ENCODE data around the gene SENP1.
A peak's percentile ranks its signal among the peaks of the same experiment; 100 is the strongest.
"Not testable (repeated sequence)": the region's sequence is repeated elsewhere in the genome, so short reads cannot be mapped to it uniquely, and the experiment has no call there.

Gene SENP1

DNA sequence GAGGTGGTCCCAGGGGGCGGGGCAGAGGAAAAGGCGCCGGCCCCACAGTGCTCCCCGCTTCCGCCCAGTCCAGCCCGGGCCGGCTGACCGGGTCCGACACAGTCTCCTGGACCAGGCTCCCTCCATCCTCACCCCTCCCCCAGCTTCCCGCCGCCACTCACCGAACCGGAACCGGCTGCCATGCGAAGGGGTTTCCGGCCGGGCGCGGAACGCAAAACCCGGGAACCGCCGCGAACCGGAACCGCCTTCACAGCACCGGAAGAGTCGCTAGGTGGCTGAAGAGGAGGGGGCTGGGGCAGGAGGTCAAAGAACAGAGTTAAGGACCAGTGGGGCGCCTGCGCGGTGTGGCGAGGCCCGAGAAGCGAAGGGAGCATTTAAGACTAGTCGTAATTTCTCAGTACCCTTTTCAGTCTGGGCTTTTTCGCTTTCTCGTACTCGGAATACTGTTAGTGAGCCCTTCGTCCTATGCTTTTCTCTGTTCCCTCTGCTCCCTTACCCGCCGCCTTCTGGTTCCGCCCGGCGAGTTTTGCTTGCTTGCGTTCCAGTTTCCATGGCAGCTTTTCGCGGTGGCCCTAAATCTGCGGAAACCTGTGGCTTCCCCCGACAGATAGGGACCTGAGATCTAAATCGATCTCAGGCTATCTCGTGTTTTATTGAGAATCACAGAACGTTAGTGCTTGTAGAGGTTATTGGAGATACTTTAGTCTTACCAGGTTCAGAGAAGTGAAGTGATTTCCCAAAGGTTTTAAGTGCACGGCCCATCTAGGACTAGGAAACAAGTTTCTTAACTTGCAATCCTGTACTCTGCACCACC lies at the start of gene SENP1:
TSS of gene SENP1 (minus strand) at position 213 of the 814 bp plus-strand sequence. CDS start 4,607 bp downstream, outside the sequence.
- DNase-seq (ENCODE audit: low read depth in 3 of 3), result peak; percentile 84 to 86 (median 86)

- DNase-seq (ENCODE audit: low read depth in 3 of 3), result no peak
Measured at GRCh38 chr12:48151103-48151771, 45.4 kb upstream of the SENP1 start.

DNA sequence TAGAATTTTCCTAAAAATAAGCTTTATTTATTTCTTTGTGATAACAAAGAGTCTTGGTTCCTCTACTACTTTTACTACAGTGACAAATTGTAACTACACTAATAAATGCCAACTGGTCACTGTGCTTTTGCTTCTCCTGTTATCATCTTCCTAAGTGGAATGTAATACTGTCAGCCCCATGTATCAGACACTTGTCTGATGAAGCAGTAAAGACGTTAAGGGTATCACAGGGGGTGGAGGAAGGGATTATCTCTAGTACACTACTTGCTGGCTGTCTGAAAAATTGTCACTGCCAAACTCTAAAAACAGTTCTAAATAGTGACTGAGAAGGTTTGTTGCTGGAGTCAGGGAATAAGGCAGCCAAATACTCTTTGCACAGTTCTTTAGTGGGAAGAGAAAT lies 40.1 kb upstream of the SENP1 start:
- DNase-seq (ENCODE audit: low read depth in 3 of 3), result no peak

GRCh38 chr12:48143898-48144297 lies 38.0 kb upstream of the SENP1 start:
- no peak for DNase-seq (ENCODE audit: low read depth in 3 of 3)

GRCh38 chr12:48142818-48143674 lies 37.2 kb upstream of the SENP1 start:
- DNase-seq (ENCODE audit: low read depth in 3 of 3), result no peak

DNA sequence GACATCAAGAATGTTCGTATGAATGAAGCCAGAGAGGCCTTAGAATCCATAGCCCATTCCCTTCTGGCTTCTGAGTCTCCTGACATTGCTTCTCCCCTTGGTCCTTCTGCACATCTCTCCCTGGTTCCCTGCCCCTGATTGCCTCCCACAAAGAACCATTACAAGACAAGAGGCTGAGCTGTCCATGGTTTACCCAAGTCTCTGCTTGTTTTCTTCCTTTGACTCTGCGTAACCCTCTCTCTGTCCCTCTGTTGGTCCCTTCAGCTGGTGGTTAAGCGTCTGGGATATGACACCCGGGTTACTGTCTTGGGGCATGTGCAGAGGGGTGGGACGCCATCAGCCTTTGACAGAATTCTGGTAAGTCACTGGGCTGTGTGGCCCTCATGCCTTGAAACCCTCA lies 29.1 kb upstream of the SENP1 start:
- no peak for DNase-seq (ENCODE audit: low read depth in 3 of 3)

DNA sequence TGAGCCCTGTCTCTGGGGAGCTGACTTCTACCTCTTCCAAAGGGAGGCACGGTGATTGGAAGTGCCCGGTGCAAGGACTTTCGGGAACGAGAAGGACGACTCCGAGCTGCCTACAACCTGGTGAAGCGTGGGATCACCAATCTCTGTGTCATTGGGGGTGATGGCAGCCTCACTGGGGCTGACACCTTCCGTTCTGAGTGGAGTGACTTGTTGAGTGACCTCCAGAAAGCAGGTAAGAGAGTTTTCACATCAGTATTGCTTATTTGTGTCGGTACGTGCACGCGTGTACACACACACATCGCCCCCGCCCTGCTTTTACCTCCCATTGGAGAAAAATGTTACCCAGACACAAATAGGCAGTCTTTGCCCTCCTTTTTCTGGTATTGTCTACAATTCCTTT lies 26.9 kb upstream of the SENP1 start:
- DNase-seq (ENCODE audit: low read depth in 3 of 3), result no peak

DNA sequence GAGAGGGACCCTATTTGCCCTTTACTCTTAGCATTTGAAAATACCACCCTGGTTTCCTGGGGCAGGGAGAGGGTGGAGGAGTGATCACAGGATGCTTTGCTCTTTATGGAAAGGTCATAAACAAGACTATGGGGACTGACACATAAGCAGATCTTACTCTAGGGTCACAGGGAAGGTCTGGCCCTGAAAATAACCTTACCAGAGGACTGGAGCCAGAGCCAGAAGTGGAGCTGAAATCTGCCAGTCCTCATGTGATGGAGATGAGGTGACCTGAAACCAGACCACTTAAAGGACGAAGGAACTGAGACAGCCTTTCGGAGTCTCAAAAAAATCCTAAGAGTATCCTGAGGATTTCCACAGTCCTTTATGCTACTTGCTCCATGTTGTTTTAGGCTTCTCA lies 25.6 kb upstream of the SENP1 start:
- no peak for DNase-seq (ENCODE audit: low read depth in 3 of 3)

GRCh38 chr12:48129376-48129775 lies 23.5 kb upstream of the SENP1 start:
- no peak for DNase-seq (ENCODE audit: low read depth in 3 of 3)

GRCh38 chr12:48128800-48129199 lies 22.9 kb upstream of the SENP1 start:
- no peak for DNase-seq (ENCODE audit: low read depth in 3 of 3)

- DNase-seq (ENCODE audit: low read depth in 3 of 3), result no peak
Measured at GRCh38 chr12:48126953-48127630, 21.2 kb upstream of the SENP1 start.

DNA sequence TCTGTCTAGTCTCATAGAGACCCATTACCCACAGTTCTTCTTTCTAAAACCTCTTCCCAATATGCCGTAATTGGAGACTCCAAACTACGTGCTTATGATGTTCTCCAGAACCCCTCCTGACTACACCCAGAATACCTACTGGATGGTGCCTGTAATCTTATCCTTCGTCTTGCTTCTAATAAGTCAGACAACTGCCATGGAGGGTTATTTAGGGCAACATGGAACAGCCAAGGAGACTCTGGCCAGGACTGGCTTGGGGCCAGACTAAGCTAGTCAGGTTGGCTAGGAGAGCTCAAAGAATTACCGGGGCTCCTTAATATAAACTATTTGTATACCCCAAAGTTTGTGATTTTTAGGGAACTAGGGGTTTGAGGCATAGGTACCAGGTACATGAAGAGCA lies 20.1 kb upstream of the SENP1 start:
- no peak for DNase-seq (ENCODE audit: low read depth in 3 of 3)

DNA sequence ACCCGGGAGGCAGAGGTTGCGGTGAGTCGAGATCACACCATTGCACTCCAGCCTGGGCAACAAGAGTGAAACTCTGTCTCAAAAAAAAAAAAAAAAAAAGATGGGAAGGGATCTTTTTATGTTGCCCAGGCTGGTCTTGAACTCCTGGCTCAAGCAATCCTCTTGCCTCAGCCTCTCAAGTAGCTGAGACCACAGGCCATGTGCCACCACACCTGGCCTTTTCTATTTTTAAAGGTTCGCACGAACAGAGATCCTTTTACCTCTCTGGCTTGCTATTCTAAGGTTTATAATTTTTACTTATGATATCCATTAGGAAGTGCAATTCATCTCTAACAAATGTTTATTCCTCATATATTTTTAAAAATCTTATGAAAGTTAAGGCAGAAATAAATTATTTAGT lies 19.7 kb upstream of the SENP1 start:
- DNase-seq (ENCODE audit: low read depth in 3 of 3), result not testable (repeated sequence)

DNA sequence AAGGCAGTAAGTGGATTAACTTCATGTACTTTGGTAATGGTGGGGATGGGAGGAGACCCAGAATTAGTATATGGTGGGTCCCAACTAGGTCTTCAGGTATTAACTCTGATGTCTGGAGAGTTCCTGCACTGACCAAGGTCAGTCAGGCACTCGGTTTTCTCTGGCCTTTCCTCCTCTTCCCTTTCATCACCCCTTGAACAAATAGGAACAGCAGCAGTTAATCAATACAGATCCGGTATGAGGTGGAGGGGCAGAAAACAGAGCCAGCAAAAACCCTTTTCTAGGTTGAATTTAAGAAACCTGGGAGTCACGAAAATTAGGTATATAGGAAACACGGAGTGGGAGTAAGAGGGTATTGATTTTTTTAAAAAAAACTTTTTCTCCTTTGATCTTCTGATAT lies 17.3 kb upstream of the SENP1 start:
- no peak for DNase-seq (ENCODE audit: low read depth in 3 of 3)

GRCh38 chr12:48122065-48122834 lies 16.4 kb upstream of the SENP1 start:
- no peak for DNase-seq (ENCODE audit: low read depth in 3 of 3)

GRCh38 chr12:48121522-48121921 lies 15.6 kb upstream of the SENP1 start:
- no peak for DNase-seq (ENCODE audit: low read depth in 3 of 3)

DNA sequence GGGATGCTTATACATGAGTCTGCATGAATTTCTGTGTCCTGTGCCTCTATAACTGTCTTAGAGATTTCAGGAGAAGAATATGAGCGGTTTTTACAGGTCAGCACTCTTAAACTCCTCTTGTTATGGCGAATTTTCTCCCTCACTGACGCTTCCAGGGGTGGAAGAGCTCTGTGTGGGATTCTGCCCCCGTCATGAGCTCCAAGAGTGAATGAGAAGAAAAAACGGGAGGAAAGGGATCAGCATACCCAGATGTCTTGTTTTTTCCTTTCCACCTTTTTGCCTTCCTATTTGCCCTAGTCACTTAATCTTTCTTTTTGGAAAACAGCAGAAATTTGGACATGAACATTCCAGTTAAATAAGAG lies 13.9 kb upstream of the SENP1 start:
- DNase-seq (ENCODE audit: low read depth in 3 of 3), result no peak

GRCh38 chr12:48119078-48119833 lies 13.4 kb upstream of the SENP1 start, which contains the start of gene PFKM:
Gene PFKM, plus strand, starts transcription at chr12:48119364. Its CDS starts 3,411 bp downstream, at chr12:48122775.
- DNase-seq (ENCODE audit: low read depth in 3 of 3), result peak; percentile 60 to 76 (median 61)

DNA sequence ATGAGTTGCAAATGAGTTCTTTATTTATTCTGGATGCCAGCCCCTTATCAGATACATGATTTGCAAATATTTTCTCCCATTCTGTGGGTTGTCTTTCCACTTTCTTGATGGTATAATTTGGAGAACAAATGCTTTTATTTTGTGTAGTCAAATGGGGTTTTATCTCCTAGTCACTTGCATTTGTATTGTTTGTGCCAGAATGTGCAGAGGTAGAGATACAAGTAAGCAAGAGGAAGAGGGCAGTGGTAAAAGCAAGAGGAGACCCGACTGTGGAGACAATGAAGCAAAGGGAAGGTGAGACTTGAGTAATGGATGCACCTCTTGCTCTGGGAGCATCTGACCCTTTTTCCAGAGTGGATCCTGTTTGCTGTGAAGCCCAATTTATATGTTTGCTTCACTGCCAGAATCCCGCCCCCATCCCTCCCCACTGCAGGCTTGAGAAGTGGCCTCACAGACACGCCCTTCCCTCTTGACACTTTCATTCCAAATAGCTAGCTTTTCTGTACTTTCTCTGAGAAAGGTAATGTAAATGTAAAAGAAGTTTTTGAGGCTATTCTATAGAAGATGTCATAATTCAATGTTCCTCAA lies 12.5 kb upstream of the SENP1 start:
- no peak for DNase-seq (ENCODE audit: low read depth in 3 of 3)

DNA sequence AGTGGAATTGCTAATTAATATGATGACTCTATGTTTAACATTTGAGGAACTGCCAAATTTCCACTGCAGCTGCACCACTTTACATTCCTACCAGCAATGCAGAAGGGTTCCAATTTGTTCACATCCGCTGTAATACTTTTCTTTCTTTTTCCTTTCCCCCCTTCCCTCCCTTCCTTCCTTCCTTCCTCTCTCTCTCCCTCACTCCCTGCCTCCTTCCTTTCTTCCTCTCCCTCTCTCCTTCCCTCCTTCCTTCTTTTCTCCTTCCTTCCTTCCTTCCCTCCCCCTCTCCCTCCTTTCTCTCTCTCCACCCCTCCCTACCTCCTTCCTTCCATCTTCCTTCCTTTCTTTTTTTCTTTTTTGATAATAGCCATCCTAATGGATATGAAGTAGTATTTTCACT lies 10.1 kb upstream of the SENP1 start:
- no peak for DNase-seq (ENCODE audit: low read depth in 3 of 3)
